Muscle layer of colon (tissue), 2 donors: Measurements from ENCODE around the gene FOXO3.
"Not testable (repeated sequence)": the region's sequence is repeated elsewhere in the genome, so short reads cannot be mapped to it uniquely, and the experiment has no call there.

Source experiments
- H3K27ac ChIP-seq: one replicate; pipeline ENCODE4 v1.7.0; 2013; ENCODE audit warnings: low read depth, mild to moderate bottlenecking, low read length, moderate library complexity
- H3K27me3 ChIP-seq, 2 donors: one replicate each; pipeline ENCODE4 v1.7.0; 2013; ENCODE audit warnings: low read length in 2 of 2, mild to moderate bottlenecking in 2 of 2; ENCODE audit not compliant: insufficient read depth in 2 of 2, control insufficient read depth in 1 of 2
- H3K36me3 ChIP-seq: one replicate; pipeline ENCODE4 v1.7.0; 2013; ENCODE audit warnings: mild to moderate bottlenecking, low read length; ENCODE audit not compliant: insufficient read depth
- H3K4me1 ChIP-seq: one replicate; pipeline ENCODE4 v1.7.0; 2013; ENCODE audit warnings: mild to moderate bottlenecking, low read length; ENCODE audit not compliant: insufficient read depth
- H3K4me3 ChIP-seq, 2 donors: one replicate each; pipeline ENCODE4 v1.7.0; 2013; ENCODE audit warnings: low read length in 2 of 2, low read depth in 1 of 2, mild to moderate bottlenecking in 1 of 2, moderate library complexity in 1 of 2
- H3K9ac ChIP-seq: one replicate; pipeline ENCODE4 v1.7.0; 2013; ENCODE audit warnings: low read length
- H3K9me3 ChIP-seq: one replicate; pipeline ENCODE4 v1.7.0; 2013; ENCODE audit warnings: mild to moderate bottlenecking, low read length
- donor health status: abdominal sarcoma.
- donor health status: Adenocarcinoma of cecum.

Gene FOXO3

GRCh38 chr6:108658785-108659184, 98.1 kb downstream of the FOXO3 start:
- H3K9ac ChIP-seq, H3K27ac ChIP-seq, H3K4me3 ChIP-seq, H3K36me3 ChIP-seq, H3K9me3 ChIP-seq, H3K27me3 ChIP-seq: not testable (repeated sequence)
- H3K4me1 ChIP-seq = peaks cover 41% of the 10 kb centered on the region

GRCh38 chr6:108660251-108660650, 99.5 kb downstream of the FOXO3 start:
- Histone ChIP-seq H3K27me3 (no peaks in the 10 kb centered on the region), H3K4me1 (peaks cover 28% of the 10 kb centered on the region), H3K36me3 (peaks cover 11% of the 10 kb centered on the region), H3K9me3 (no peaks in the 10 kb centered on the region), H3K4me3 (no peak overlapping the region), H3K27ac (no peak overlapping the region), H3K9ac (no peak overlapping the region)

- no peaks in the 10 kb centered on the region for H3K9me3 ChIP-seq
- peaks cover 16% of the 10 kb centered on the region for H3K4me1 ChIP-seq
- no peaks in the 10 kb centered on the region for H3K27me3 ChIP-seq
- no peak overlapping the region for H3K9ac ChIP-seq
- peaks cover 12% of the 10 kb centered on the region for H3K36me3 ChIP-seq
- H3K4me3 ChIP-seq = no peak overlapping the region
- no peak overlapping the region for H3K27ac ChIP-seq
Measured at GRCh38 chr6:108661430-108661829, 100.7 kb downstream of the FOXO3 start.

GRCh38 chr6:108661982-108662381, 101.3 kb downstream of the FOXO3 start:
- no peak overlapping the region for H3K9ac ChIP-seq
- H3K27me3 ChIP-seq = no peaks in the 10 kb centered on the region
- no peak overlapping the region for H3K27ac ChIP-seq
- no peak overlapping the region for H3K4me3 ChIP-seq
- H3K4me1 ChIP-seq = peaks cover 16% of the 10 kb centered on the region
- peaks cover 12% of the 10 kb centered on the region for H3K36me3 ChIP-seq
- H3K9me3 ChIP-seq = no peaks in the 10 kb centered on the region

GRCh38 chr6:108662702-108663101, 102.0 kb downstream of the FOXO3 start:
- H3K9me3 ChIP-seq = no peaks in the 10 kb centered on the region
- H3K27me3 ChIP-seq = no peaks in the 10 kb centered on the region
- H3K4me1 ChIP-seq = peaks cover 18% of the 10 kb centered on the region
- no peak overlapping the region for H3K27ac ChIP-seq
- H3K9ac ChIP-seq = no peak overlapping the region
- no peak overlapping the region for H3K4me3 ChIP-seq
- peaks cover 12% of the 10 kb centered on the region for H3K36me3 ChIP-seq

- H3K4me1 ChIP-seq = peaks cover 27% of the 10 kb centered on the region
- not testable (repeated sequence) for H3K4me3 ChIP-seq
Measured at GRCh38 chr6:108663494-108664064, 102.9 kb downstream of the FOXO3 start.

GRCh38 chr6:108665495-108666196, 104.9 kb downstream of the FOXO3 start:
- Histone ChIP-seq H3K9ac (no peak overlapping the region), H3K9me3 (no peaks in the 10 kb centered on the region), H3K36me3 (peaks cover 12% of the 10 kb centered on the region), H3K4me3 (no peak overlapping the region), H3K4me1 (peaks cover 34% of the 10 kb centered on the region), H3K27ac (no peak overlapping the region), H3K27me3 (no peaks in the 10 kb centered on the region)

More at GRCh38 chr6:108663494-108664064, 102.9 kb downstream of the FOXO3 start:
- not testable (repeated sequence) for H3K9me3 ChIP-seq, H3K27ac ChIP-seq, H3K27me3 ChIP-seq, H3K9ac ChIP-seq
- peaks cover 12% of the 10 kb centered on the region for H3K36me3 ChIP-seq

- H3K27ac ChIP-seq = no peak overlapping the region
- H3K36me3 ChIP-seq = peaks cover 12% of the 10 kb centered on the region
- no peak overlapping the region for H3K4me3 ChIP-seq
- H3K27me3 ChIP-seq = no peaks in the 10 kb centered on the region
- peaks cover 41% of the 10 kb centered on the region for H3K4me1 ChIP-seq
- no peak overlapping the region for H3K9ac ChIP-seq
- no peaks in the 10 kb centered on the region for H3K9me3 ChIP-seq
Measured at GRCh38 chr6:108666656-108667260, 106.0 kb downstream of the FOXO3 start.

- Histone ChIP-seq H3K4me1 (peaks cover 50% of the 10 kb centered on the region), H3K4me3 (no peak overlapping the region), H3K9ac (no peak overlapping the region), H3K27ac (no peak overlapping the region), H3K27me3 (no peaks in the 10 kb centered on the region), H3K9me3 (no peaks in the 10 kb centered on the region), H3K36me3 (peaks cover 12% of the 10 kb centered on the region)
Measured at GRCh38 chr6:108667993-108668392, 107.3 kb downstream of the FOXO3 start.

- Histone ChIP-seq H3K27me3 (no peaks in the 10 kb centered on the region), H3K36me3 (peaks cover 7% of the 10 kb centered on the region), H3K9ac (no peak overlapping the region), H3K27ac (no peak overlapping the region), H3K4me3 (no peak overlapping the region), H3K9me3 (no peaks in the 10 kb centered on the region), H3K4me1 (peaks cover 64% of the 10 kb centered on the region)
Measured at GRCh38 chr6:108669673-108670072, 109.0 kb downstream of the FOXO3 start.

GRCh38 chr6:108671175-108671574, 110.5 kb downstream of the FOXO3 start:
- no peaks in the 10 kb centered on the region for H3K9me3 ChIP-seq
- peaks cover 79% of the 10 kb centered on the region for H3K4me1 ChIP-seq
- H3K36me3 ChIP-seq = no peaks in the 10 kb centered on the region
- no peak overlapping the region for H3K27ac ChIP-seq
- H3K27me3 ChIP-seq = no peaks in the 10 kb centered on the region
- H3K9ac ChIP-seq = no peak overlapping the region
- H3K4me3 ChIP-seq = no peak overlapping the region
